Measurements from ENCODE around the gene DSCAM.

The DSCAM gene

DNA sequence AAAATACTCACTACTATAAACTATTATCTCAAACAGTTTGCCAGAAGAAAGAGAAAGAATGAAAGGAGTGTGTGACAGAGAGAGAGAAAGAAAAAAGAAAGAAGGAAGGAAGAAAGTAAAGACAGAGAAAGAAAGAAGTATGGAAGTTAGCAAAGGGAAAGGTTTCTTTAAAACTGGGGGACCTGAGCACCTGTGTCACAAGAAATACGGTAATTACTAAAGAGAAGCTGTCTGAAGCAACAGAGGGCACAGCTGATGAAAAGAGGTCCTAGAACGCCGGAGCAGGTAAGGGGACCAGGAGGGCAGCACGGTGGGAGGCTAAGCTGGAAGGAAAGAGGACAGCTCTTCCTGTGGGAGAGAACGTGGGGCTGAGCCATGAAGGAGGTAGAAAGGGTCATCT lies 163.6 kb downstream of the DSCAM start:
- no peaks in the 10 kb centered on the region for H4K20me1 ChIP-seq (ENCODE audit: low read depth, low read length)
- no peak overlapping the region for H3K9ac ChIP-seq (ENCODE audit: low read length)
- H3K9me2 ChIP-seq (replicated peaks; ENCODE audit: insufficient read depth, low read length), result no peaks in the 10 kb centered on the region
- H3F3A ChIP-seq (ENCODE audit: insufficient read depth), result no peaks in the 10 kb centered on the region
- no peak overlapping the region for H2AFZ ChIP-seq (ENCODE audit: low read depth, low read length, severe bottlenecking)
- H3K4me3 ChIP-seq (ENCODE audit: insufficient read depth, low read length, poor library complexity, severe bottlenecking), result no peak overlapping the region
- no peaks in the 10 kb centered on the region for H3K79me2 ChIP-seq (ENCODE audit: insufficient read depth, low read length)
- TF ChIP-seq, protein P1, sequence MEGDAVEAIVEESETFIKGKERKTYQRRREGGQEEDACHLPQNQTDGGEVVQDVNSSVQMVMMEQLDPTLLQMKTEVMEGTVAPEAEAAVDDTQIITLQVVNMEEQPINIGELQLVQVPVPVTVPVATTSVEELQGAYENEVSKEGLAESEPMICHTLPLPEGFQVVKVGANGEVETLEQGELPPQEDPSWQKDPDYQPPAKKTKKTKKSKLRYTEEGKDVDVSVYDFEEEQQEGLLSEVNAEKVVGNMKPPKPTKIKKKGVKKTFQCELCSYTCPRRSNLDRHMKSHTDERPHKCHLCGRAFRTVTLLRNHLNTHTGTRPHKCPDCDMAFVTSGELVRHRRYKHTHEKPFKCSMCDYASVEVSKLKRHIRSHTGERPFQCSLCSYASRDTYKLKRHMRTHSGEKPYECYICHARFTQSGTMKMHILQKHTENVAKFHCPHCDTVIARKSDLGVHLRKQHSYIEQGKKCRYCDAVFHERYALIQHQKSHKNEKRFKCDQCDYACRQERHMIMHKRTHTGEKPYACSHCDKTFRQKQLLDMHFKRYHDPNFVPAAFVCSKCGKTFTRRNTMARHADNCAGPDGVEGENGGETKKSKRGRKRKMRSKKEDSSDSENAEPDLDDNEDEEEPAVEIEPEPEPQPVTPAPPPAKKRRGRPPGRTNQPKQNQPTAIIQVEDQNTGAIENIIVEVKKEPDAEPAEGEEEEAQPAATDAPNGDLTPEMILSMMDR (IDR thresholded peaks at IDR 0.05; ENCODE audit: insufficient read depth, low read length, poor library complexity, severe bottlenecking), result no peak
- no peak for TF ChIP-seq EZH2phosphoT487 (conservative IDR thresholded peaks at IDR 0.05; ENCODE audit: low read length)
- H3K4me2 ChIP-seq (ENCODE audit: low read depth, low read length, poor library complexity, severe bottlenecking), result no peak overlapping the region
- H3K36me3 ChIP-seq (ENCODE audit: low read length), result no peaks in the 10 kb centered on the region
- no peak overlapping the region for H3K27ac ChIP-seq (ENCODE audit: low read depth, low read length)
- H3K27me3 ChIP-seq (ENCODE audit: low read length), result no peaks in the 10 kb centered on the region
- H3K9me3 ChIP-seq (ENCODE audit: insufficient read depth, low read length), result no peaks in the 10 kb centered on the region

- no peaks in the 10 kb centered on the region for H3F3A ChIP-seq (ENCODE audit: insufficient read depth)
- H3K9me2 ChIP-seq (replicated peaks; ENCODE audit: insufficient read depth, low read length), result no peaks in the 10 kb centered on the region
- no peak overlapping the region for H3K27ac ChIP-seq (ENCODE audit: low read depth, low read length)
- no peaks in the 10 kb centered on the region for H3K36me3 ChIP-seq (ENCODE audit: low read length)
- H3K4me2 ChIP-seq (ENCODE audit: low read depth, low read length, poor library complexity, severe bottlenecking), result no peak overlapping the region
- no peak overlapping the region for H2AFZ ChIP-seq (ENCODE audit: low read depth, low read length, severe bottlenecking)
- no peaks in the 10 kb centered on the region for H3K27me3 ChIP-seq (ENCODE audit: low read length)
- no peak overlapping the region for H3K9ac ChIP-seq (ENCODE audit: low read length)
- H3K9me3 ChIP-seq (ENCODE audit: insufficient read depth, low read length), result no peaks in the 10 kb centered on the region
- H3K79me2 ChIP-seq (ENCODE audit: insufficient read depth, low read length), result no peaks in the 10 kb centered on the region
- no peaks in the 10 kb centered on the region for H4K20me1 ChIP-seq (ENCODE audit: low read depth, low read length)
- TF ChIP-seq EZH2phosphoT487 (conservative IDR thresholded peaks at IDR 0.05; ENCODE audit: low read length), result no peak
- TF ChIP-seq, protein P1 (IDR thresholded peaks at IDR 0.05; ENCODE audit: insufficient read depth, low read length, poor library complexity, severe bottlenecking), result no peak
- no peak overlapping the region for H3K4me3 ChIP-seq (ENCODE audit: insufficient read depth, low read length, poor library complexity, severe bottlenecking)
Measured at GRCh38 chr21:40681164-40681859, 165.6 kb downstream of the DSCAM start.

GRCh38 chr21:40680311-40680710 lies 166.6 kb downstream of the DSCAM start:
- no peak overlapping the region for H2AFZ ChIP-seq (ENCODE audit: low read depth, low read length, severe bottlenecking)
- H3K27me3 ChIP-seq (ENCODE audit: low read length), result no peaks in the 10 kb centered on the region
- H3K4me3 ChIP-seq (ENCODE audit: insufficient read depth, low read length, poor library complexity, severe bottlenecking), result no peak overlapping the region
- TF ChIP-seq EZH2phosphoT487 (conservative IDR thresholded peaks at IDR 0.05; ENCODE audit: low read length), result no peak
- TF ChIP-seq, protein P1 (IDR thresholded peaks at IDR 0.05; ENCODE audit: insufficient read depth, low read length, poor library complexity, severe bottlenecking), result no peak
- no peaks in the 10 kb centered on the region for H3K79me2 ChIP-seq (ENCODE audit: insufficient read depth, low read length)
- no peaks in the 10 kb centered on the region for H3K9me3 ChIP-seq (ENCODE audit: insufficient read depth, low read length)
- H3K9ac ChIP-seq (ENCODE audit: low read length), result no peak overlapping the region
- H3K36me3 ChIP-seq (ENCODE audit: low read length), result no peaks in the 10 kb centered on the region
- no peaks in the 10 kb centered on the region for H4K20me1 ChIP-seq (ENCODE audit: low read depth, low read length)
- no peaks in the 10 kb centered on the region for H3F3A ChIP-seq (ENCODE audit: insufficient read depth)
- no peak overlapping the region for H3K27ac ChIP-seq (ENCODE audit: low read depth, low read length)
- H3K9me2 ChIP-seq (replicated peaks; ENCODE audit: insufficient read depth, low read length), result no peaks in the 10 kb centered on the region
- no peak overlapping the region for H3K4me2 ChIP-seq (ENCODE audit: low read depth, low read length, poor library complexity, severe bottlenecking)

All from SU-DHL-6 (cell line).